Spleen (tissue), 11 donors: Measurements from ENCODE around the gene SPOCK3. TPM values are rescaled to one million over a fixed set of nuclear protein-coding genes. Genes with fewer than 3 reads are reported as not detected.
"Not testable (repeated sequence)": the region's sequence is repeated elsewhere in the genome, so short reads cannot be mapped to it uniquely, and the experiment has no call there.

Experiments
- DNase-seq: peaks from one replicate; pipeline ENCODE4 v3.0.0-alpha.2; 2020
- H3K27ac ChIP-seq, 8 donors: fragments of 200-600 bp; sonication (generic) in 7 of 8; 1 replicate in 4 of 8; 2 replicates in 4 of 8; pipeline versions ENCODE4 v1.5.0 to v1.8.0; 2016 to 2021; ENCODE audit warnings: inconsistent platforms in 4 of 8, mild to moderate bottlenecking in 4 of 8, moderate library complexity in 1 of 8
- H3K27me3 ChIP-seq, 7 donors: fragments of 200-600 bp; sonication (generic) in 6 of 7; replicated peaks in 1 of 7; 1 replicate in 4 of 7; 2 replicates in 3 of 7; pipeline versions ENCODE4 v1.5.0 to v1.8.0; 2016 to 2021; ENCODE audit warnings: inconsistent platforms in 3 of 7, mild to moderate bottlenecking in 1 of 7
- H3K36me3 ChIP-seq, 6 donors: fragments of 200-600 bp; sonication (generic) in 5 of 6; 1 replicate in 4 of 6; 2 replicates in 2 of 6; pipeline versions ENCODE4 v1.5.0 to v1.8.0; 2016 to 2021; ENCODE audit warnings: inconsistent platforms in 2 of 6
- H3K4me1 ChIP-seq, 6 donors: fragments of 200-600 bp; sonication (generic) in 5 of 6; 1 replicate in 3 of 6; 2 replicates in 3 of 6; pipeline versions ENCODE4 v1.5.0 to v1.8.0; 2016 to 2021; ENCODE audit warnings: inconsistent platforms in 3 of 6
- H3K4me3 ChIP-seq, 8 donors: fragments of 200-600 bp; sonication (generic) in 7 of 8; 1 replicate in 4 of 8; 2 replicates in 4 of 8; pipeline versions ENCODE4 v1.5.0 to v1.8.0; 2016 to 2021; ENCODE audit warnings: inconsistent platforms in 4 of 8, mild to moderate bottlenecking in 4 of 8, moderate library complexity in 2 of 8
- H3K9me3 ChIP-seq, 8 donors: fragments of 200-600 bp; sonication (generic) in 7 of 8; 1 replicate in 4 of 8; 2 replicates in 4 of 8; pipeline versions ENCODE4 v1.5.0 to v1.8.0; 2016 to 2021; ENCODE audit warnings: inconsistent platforms in 4 of 8
- CTCF ChIP-seq, 11 experiments: fragments of 200-600 bp in 7 of 11; fragments of 450-650 bp in 4 of 11; sonication (generic) in 4 of 11; IDR thresholded peaks in 8 of 11; conservative IDR thresholded peaks in 3 of 11; 1 replicate in 7 of 11; 2 replicates in 4 of 11; pipeline versions ENCODE4 v1.4.0 to v1.8.0; 2016 to 2021; ENCODE audit warnings: antibody characterized with exemption in 11 of 11, inconsistent platforms in 4 of 11, mild to moderate bottlenecking in 1 of 11
- POLR2A ChIP-seq, 3 donors: fragments of 450-650 bp; IDR thresholded peaks; one replicate each; pipeline ENCODE4 v1.5.1; 2017; ENCODE audit warnings: antibody characterized with exemption in 3 of 3, mild to moderate bottlenecking in 1 of 3
- POLR2AphosphoS5 ChIP-seq, 3 donors: sonication (generic); formaldehyde crosslinking; IDR thresholded peaks; one replicate each; pipeline ENCODE4 v1.5.1; 2017; ENCODE audit warnings: antibody characterized with exemption in 3 of 3
- WGBS, 5 donors: extraction: QIAGEN DNeasy Blood & Tissue Kit in 3 of 5; methylation state at CpG; one replicate each; pipeline versions ENCODE4 v1.1.5 to v1.1.7; 2013 to 2018; 5-methylcytosine and 5-hydroxymethylcytosine counted together
- intact Hi-C: fragments of 100-400 bp; cut with DNase I; formaldehyde crosslinking; loops from one replicate; pipeline ENCODE4 v1.15.0; 2023; ENCODE audit warnings: low total_unique reads
- polyA plus RNA-seq, 3 donors: library from polyadenylated mRNA; stranded (reverse); fragments of 200-250 nt; gene quantifications; one replicate each; pipeline ENCODE4 v1.2.1, GENCODE V29; 2013
- total RNA-seq, 7 donors: library from RNA; depleted of rRNA in 3 of 7; stranded (reverse); fragments of >200 nt in 3 of 7; fragmentation: NEBNext Ultra II Directional in 4 of 7; extraction: Animal tissue kit (Norgen Biotek cat#: 25700) in 4 of 7; gene quantifications; one replicate each; pipeline versions ENCODE4 v1.1.0 to v1.2.1, GENCODE V29; 2016 to 2021
- donor health status: healthy with polysubstance abuse.
- donor health status: DM: no; HTN: no; CAD: no; lungs with moderate emphysema.
- donor health status: DM: no; HTN: no; CAD: no.
- donor health status: Bipolar disorder and iron deficiency.
- donor health status: healthy.
- donor health status: DM: no; HTN: no; CAD: no.
- donor health status: DM: yes; HTN: yes; CAD: no.

The SPOCK3 gene
- total and polyA plus RNA-seq, 10 donors: 0.06 to 1.2 (median 0.51) TPM; not detected in 5

- TF ChIP-seq CTCF (IDR thresholded peaks at IDR 0.05 in 8 of 11, conservative IDR thresholded peaks at IDR 0.05 in 3 of 11): no peak
- Histone ChIP-seq H3K27ac (no peak overlapping the region), H3K4me1 (no peaks in the 10 kb centered on the region), H3K27me3 (no peaks in the 10 kb centered on the region), H3K36me3 (no peaks in the 10 kb centered on the region), H3K9me3 (peaks cover 0 to 21% (median 11%) of the 10 kb centered on the region in 8 donors), H3K4me3 (no peak overlapping the region)
- 71 to 98% (median 91%) methylated on average over 3 of the region's 3 CpGs for WGBS, 5 donors
- DNase-seq: no peak
- intact Hi-C loops: no loop called here
Observed at GRCh38 chr4:166980419-166980818, 253.9 kb downstream of the SPOCK3 start.

GRCh38 chr4:166977596-166977995 is 256.7 kb downstream of the SPOCK3 start:
- H3K9me3 ChIP-seq: peaks cover 0 to 21% (median 11%) of the 10 kb centered on the region in 8 donors
- no peak for TF ChIP-seq POLR2AphosphoS5 (IDR thresholded peaks at IDR 0.05)
- no peak for TF ChIP-seq CTCF (IDR thresholded peaks at IDR 0.05 in 8 of 11, conservative IDR thresholded peaks at IDR 0.05 in 3 of 11)
- no peak overlapping the region for H3K4me3 ChIP-seq
- H3K4me1 ChIP-seq: no peaks in the 10 kb centered on the region
- no peak overlapping the region for H3K27ac ChIP-seq
- DNase-seq: no peak
- no peaks in the 10 kb centered on the region for H3K36me3 ChIP-seq
- H3K27me3 ChIP-seq: no peaks in the 10 kb centered on the region
- intact Hi-C loops: no loop called here

GRCh38 chr4:166972071-166972470 is 262.2 kb downstream of the SPOCK3 start:
- H3K9me3 ChIP-seq: peaks cover 0 to 23% (median 18%) of the 10 kb centered on the region in 8 donors
- no peaks in the 10 kb centered on the region for H3K27me3 ChIP-seq
- no peaks in the 10 kb centered on the region for H3K36me3 ChIP-seq
- no peak for DNase-seq
- 19 to 47% (median 29%) methylated on average over 2 of the region's 2 CpGs for WGBS, 5 donors
- intact Hi-C loops: no loop called here
- no peaks in the 10 kb centered on the region for H3K4me1 ChIP-seq
- H3K4me3 ChIP-seq: no peak overlapping the region
- H3K27ac ChIP-seq: no peak overlapping the region
- no peak for TF ChIP-seq POLR2AphosphoS5 (IDR thresholded peaks at IDR 0.05)
- TF ChIP-seq POLR2A (IDR thresholded peaks at IDR 0.05): no peak
- no peak for TF ChIP-seq CTCF (IDR thresholded peaks at IDR 0.05 in 8 of 11, conservative IDR thresholded peaks at IDR 0.05 in 3 of 11)

GRCh38 chr4:166968219-166968618 is 266.1 kb downstream of the SPOCK3 start:
- H3K36me3 ChIP-seq, intact Hi-C loops, H3K4me1 ChIP-seq, H3K27me3 ChIP-seq, DNase-seq, H3K4me3 ChIP-seq, H3K27ac ChIP-seq: not testable (repeated sequence)
- H3K9me3 ChIP-seq: peaks cover 0 to 25% (median 18%) of the 10 kb centered on the region in 8 donors
- WGBS, 5 donors: 40 to 83% (median 59%) methylated on average over 1 of the region's 1 CpG

- H3K4me3 ChIP-seq: no peak overlapping the region
- H3K4me1 ChIP-seq: no peaks in the 10 kb centered on the region
- no peak for DNase-seq
- intact Hi-C loops: no loop called here
- WGBS, 5 donors: 89 to 95% (median 90%) methylated on average over 2 of the region's 2 CpGs
- H3K9me3 ChIP-seq: peaks cover 0 to 25% (median 18%) of the 10 kb centered on the region in 8 donors
- no peaks in the 10 kb centered on the region for H3K27me3 ChIP-seq
- no peak overlapping the region for H3K27ac ChIP-seq
- H3K36me3 ChIP-seq: no peaks in the 10 kb centered on the region
- TF ChIP-seq CTCF (IDR thresholded peaks at IDR 0.05 in 8 of 11, conservative IDR thresholded peaks at IDR 0.05 in 3 of 11) (no peak), POLR2AphosphoS5 (IDR thresholded peaks at IDR 0.05) (no peak), POLR2A (IDR thresholded peaks at IDR 0.05) (no peak)
Observed at GRCh38 chr4:166965562-166965961, 268.7 kb downstream of the SPOCK3 start.
